Stimulated activated naive CD8-positive, alpha-beta T cell treated with anti-CD3 and anti-CD28 coated beads, Interleukin-15, amount 100 ng/mL, for 72 hours (primary cell): Measurements from ENCODE around the gene CDH4.
A peak's percentile ranks its signal among the peaks of the same experiment; 100 is the strongest.

Source experiments
- ATAC-seq: fragments of 150-1000 bp; cut with Tn5 transposase; 2 replicates; pipeline ENCODE4 v1.10.0; 2021; ENCODE audit warnings: mild to moderate bottlenecking, moderate library complexity
- DNase-seq, 2 donors: peaks; one replicate each; pipeline ENCODE4 v3.0.0; 2021 to 2022
- H3K27ac Mint-ChIP-seq, 2 donors: one replicate each; pipeline ENCODE4 v1.8.0; 2022; ENCODE audit warnings: mild to moderate bottlenecking in 2 of 2, mixed read lengths in 2 of 2, moderate library complexity in 2 of 2
- H3K27me3 Mint-ChIP-seq: one replicate; pipeline ENCODE4 v1.8.0; 2022; ENCODE audit warnings: mixed read lengths
- H3K4me1 Mint-ChIP-seq: one replicate; pipeline ENCODE4 v1.8.0; 2022; ENCODE audit warnings: mild to moderate bottlenecking, mixed read lengths
- H3K4me3 Mint-ChIP-seq, 2 donors: one replicate each; pipeline ENCODE4 v1.8.0; 2022; ENCODE audit warnings: mild to moderate bottlenecking in 2 of 2, mixed read lengths in 2 of 2, moderate library complexity in 1 of 2
- H3K9me3 Mint-ChIP-seq, 2 donors: one replicate each; pipeline ENCODE4 v1.8.0; 2022; ENCODE audit warnings: mixed read lengths in 2 of 2

CDH4 gene

GRCh38 chr20:61909821-61910220 lies 657.8 kb downstream of the CDH4 start:
- Mint-ChIP-seq H3K9me3 (no peaks in the 10 kb centered on the region), H3K4me1 (peaks cover 19% of the 10 kb centered on the region)
- ATAC-seq, result no peak

DNA sequence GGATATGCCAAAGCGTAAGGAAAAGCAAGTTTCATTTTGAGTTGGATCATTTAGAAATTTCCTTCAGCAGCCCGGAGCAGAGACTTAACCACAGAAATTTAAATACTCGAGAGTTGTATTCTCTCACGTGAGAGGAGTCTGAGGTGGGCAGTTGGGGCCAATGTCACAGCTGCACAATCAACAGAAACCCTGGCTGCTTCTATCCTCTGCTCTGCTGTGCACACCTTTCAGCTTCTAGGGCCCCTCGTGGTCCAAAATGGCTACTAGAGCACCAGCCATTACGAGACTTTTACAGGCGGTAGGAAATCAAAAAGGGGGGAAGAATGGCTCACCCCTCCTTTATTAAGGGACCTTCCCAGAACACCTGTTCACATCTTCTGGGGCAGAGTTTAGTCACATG lies 659.8 kb downstream of the CDH4 start:
- Mint-ChIP-seq H3K4me3 (no peak overlapping the region), H3K27me3 (peaks cover 16% of the 10 kb centered on the region), H3K4me1 (peaks cover 19% of the 10 kb centered on the region), H3K9me3 (no peaks in the 10 kb centered on the region), H3K27ac (no peak overlapping the region)
- ATAC-seq (no peak), DNase-seq (no peak)

More at GRCh38 chr20:61909821-61910220, 657.8 kb downstream of the CDH4 start:
- Mint-ChIP-seq H3K27ac (no peak overlapping the region), H3K4me3 (no peak overlapping the region), H3K27me3 (peaks cover 16% of the 10 kb centered on the region)
- no peak for DNase-seq

- Mint-ChIP-seq H3K27ac (no peak overlapping the region), H3K9me3 (no peaks in the 10 kb centered on the region), H3K4me3 (no peak overlapping the region), H3K4me1 (peaks cover 19% of the 10 kb centered on the region), H3K27me3 (peaks cover 16% of the 10 kb centered on the region)
- DNase-seq, result peak in 1 of 2 donors; percentile 49
- ATAC-seq, result peak; percentile 92
Measured at GRCh38 chr20:61912665-61913422, 660.8 kb downstream of the CDH4 start.

DNA sequence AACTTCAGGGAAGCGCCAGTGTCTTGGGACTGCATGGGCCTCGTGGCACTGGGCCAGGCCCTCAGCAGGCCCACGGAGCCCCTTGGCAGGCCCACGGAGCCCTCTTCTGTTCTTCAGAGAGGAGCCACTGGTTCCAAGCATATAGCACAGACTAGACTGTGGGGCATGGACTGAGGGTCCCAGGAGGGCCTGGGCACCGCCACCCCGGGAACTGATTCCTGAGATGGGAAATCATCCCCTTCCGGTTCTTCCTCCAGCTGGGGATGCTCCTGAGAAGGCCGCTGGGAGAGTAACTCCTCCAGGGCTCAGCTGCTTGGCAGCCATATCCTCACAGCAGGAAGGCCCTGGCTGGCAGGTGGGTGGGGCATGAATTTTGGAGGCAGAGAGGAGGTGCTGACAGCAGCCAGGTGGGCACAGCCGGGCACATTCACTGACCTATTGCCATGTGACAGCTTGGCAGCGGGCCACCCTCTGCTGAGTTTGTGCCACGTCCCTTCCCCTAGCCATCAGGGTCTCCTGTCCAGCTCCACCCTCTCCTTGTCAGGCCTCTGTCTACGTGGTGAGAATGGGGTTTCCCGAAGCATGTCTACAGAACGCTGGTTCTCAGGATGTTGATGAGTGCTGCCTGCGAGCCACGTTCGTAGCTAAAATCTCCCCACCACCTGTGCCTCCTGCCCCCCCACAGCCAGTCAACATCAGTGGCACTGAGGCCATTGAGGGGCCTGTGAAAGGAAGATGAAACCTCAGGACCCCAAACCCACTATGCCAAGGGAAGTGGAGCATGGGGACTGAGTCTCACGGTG lies 661.6 kb downstream of the CDH4 start:
- Mint-ChIP-seq H3K9me3 (no peaks in the 10 kb centered on the region), H3K27me3 (peaks cover 16% of the 10 kb centered on the region)
- peak; percentile 45 for ATAC-seq

DNA sequence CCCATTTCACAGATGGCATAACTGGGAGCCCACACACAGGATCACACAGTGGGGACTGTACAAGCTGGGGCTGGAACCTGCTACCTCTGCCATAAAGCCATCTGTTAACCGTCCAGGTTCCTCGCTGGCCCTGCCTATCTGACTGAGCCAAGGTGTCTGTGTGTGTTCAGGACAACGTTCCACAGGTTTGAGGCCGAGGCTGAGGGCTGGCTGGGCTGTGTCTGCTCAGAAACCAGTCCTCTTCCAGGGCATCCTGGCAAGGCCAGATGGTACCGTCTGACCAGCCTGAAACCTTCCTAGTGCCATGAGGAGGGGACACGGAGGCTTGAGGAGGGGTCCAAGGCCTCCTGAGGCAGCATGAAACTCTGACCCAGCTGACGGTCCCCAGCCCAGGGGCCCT lies 663.0 kb downstream of the CDH4 start:
- Mint-ChIP-seq H3K27me3 (peaks cover 16% of the 10 kb centered on the region), H3K4me1 (peaks cover 19% of the 10 kb centered on the region), H3K9me3 (no peaks in the 10 kb centered on the region), H3K27ac (no peak overlapping the region), H3K4me3 (no peak overlapping the region)
- DNase-seq, result no peak
- ATAC-seq, result no peak

More for the DNA sequence above, 661.6 kb downstream of the CDH4 start:
- H3K4me1 Mint-ChIP-seq, result peaks cover 19% of the 10 kb centered on the region
- no peak overlapping the region for H3K4me3 Mint-ChIP-seq
- H3K27ac Mint-ChIP-seq, result no peak overlapping the region
- DNase-seq, result no peak

DNA sequence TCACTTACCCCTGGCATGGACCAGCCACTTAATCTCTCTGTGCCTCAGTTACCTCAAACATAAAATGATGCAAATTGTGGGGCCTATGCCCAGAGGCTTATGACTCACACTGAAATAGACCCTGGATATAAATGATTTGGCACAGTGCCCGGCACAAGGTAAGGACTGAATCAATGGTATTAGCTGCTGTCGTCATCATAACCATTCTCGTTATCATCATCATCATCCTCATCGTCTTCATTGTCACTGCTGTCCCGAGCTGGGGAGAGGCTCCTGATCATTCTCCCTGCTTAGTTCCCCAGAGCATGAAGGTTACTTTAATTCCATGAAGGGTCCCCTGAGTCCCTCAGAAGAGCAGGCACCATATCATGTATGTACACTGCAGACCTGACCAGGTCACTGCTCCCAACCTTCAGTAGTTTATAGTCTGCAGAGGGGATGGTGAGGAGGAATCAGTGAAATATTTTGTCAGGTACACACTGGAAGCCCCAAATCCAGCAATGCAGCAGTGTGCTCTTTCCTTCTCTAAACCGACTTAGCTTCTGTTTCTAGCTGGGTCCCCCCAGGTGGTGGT lies 664.3 kb downstream of the CDH4 start:
- peaks cover 19% of the 10 kb centered on the region for H3K4me1 Mint-ChIP-seq
- peaks cover 16% of the 10 kb centered on the region for H3K27me3 Mint-ChIP-seq
- H3K27ac Mint-ChIP-seq, result no peak overlapping the region
- H3K9me3 Mint-ChIP-seq, result no peaks in the 10 kb centered on the region
- no peak for ATAC-seq
- no peak for DNase-seq
- no peak overlapping the region for H3K4me3 Mint-ChIP-seq

GRCh38 chr20:61917474-61918145 lies 665.5 kb downstream of the CDH4 start:
- no peak overlapping the region for H3K27ac Mint-ChIP-seq
- ATAC-seq (no peak), DNase-seq (no peak)
- no peaks in the 10 kb centered on the region for H3K9me3 Mint-ChIP-seq
- H3K27me3 Mint-ChIP-seq, result peaks cover 14% of the 10 kb centered on the region
- H3K4me3 Mint-ChIP-seq, result no peak overlapping the region
- H3K4me1 Mint-ChIP-seq, result peaks cover 16% of the 10 kb centered on the region

- Mint-ChIP-seq H3K4me1 (peaks cover 9% of the 10 kb centered on the region), H3K27ac (no peak overlapping the region), H3K4me3 (no peak overlapping the region), H3K27me3 (peaks cover 8% of the 10 kb centered on the region), H3K9me3 (no peaks in the 10 kb centered on the region)
- DNase-seq, result no peak
- no peak for ATAC-seq
Measured at GRCh38 chr20:61918548-61918947, 666.5 kb downstream of the CDH4 start.

- no peak for ATAC-seq
- peaks cover 3% of the 10 kb centered on the region for H3K4me1 Mint-ChIP-seq
- DNase-seq, result no peak
- H3K27me3 Mint-ChIP-seq, result peaks cover 5% of the 10 kb centered on the region
- no peak overlapping the region for H3K4me3 Mint-ChIP-seq
- no peaks in the 10 kb centered on the region for H3K9me3 Mint-ChIP-seq
- no peak overlapping the region for H3K27ac Mint-ChIP-seq
Measured at GRCh38 chr20:61919239-61919638, 667.2 kb downstream of the CDH4 start.

GRCh38 chr20:61919675-61920365 lies 667.8 kb downstream of the CDH4 start:
- Mint-ChIP-seq H3K27ac (no peak overlapping the region), H3K27me3 (no peaks in the 10 kb centered on the region), H3K9me3 (no peaks in the 10 kb centered on the region), H3K4me3 (no peak overlapping the region), H3K4me1 (no peaks in the 10 kb centered on the region)
- DNase-seq (no peak), ATAC-seq (no peak)

DNA sequence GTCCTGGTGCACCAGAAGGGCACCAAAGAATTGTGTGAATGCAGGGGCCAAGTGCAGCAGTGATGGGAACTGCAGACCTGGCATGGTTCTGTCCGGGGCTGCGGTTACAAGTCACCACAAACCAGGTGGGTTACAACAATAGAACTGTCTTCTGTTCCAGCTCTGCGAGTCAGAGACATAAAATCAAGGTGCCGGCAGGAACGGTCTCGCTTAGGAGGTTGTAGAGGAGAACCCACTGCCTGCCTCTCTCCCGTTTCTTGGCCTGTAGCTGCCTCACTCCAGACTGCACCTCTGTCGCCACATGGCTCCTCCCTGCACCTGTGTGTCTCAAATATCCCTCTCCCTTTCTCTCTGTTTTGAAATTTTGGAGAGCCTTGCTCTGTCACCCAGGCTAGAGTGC lies 670.4 kb downstream of the CDH4 start:
- Mint-ChIP-seq H3K9me3 (no peaks in the 10 kb centered on the region), H3K27me3 (no peaks in the 10 kb centered on the region), H3K4me1 (no peaks in the 10 kb centered on the region), H3K4me3 (no peak overlapping the region), H3K27ac (no peak overlapping the region)
- no peak for DNase-seq
- ATAC-seq, result no peak

- Mint-ChIP-seq H3K27ac (no peak overlapping the region), H3K27me3 (no peaks in the 10 kb centered on the region), H3K4me3 (no peak overlapping the region), H3K4me1 (no peaks in the 10 kb centered on the region), H3K9me3 (no peaks in the 10 kb centered on the region)
- ATAC-seq (no peak), DNase-seq (no peak)
Measured at GRCh38 chr20:61922936-61923335, 670.9 kb downstream of the CDH4 start.

- DNase-seq, result no peak
- Mint-ChIP-seq H3K4me1 (no peaks in the 10 kb centered on the region), H3K9me3 (no peaks in the 10 kb centered on the region), H3K27ac (no peak overlapping the region), H3K4me3 (no peak overlapping the region), H3K27me3 (no peaks in the 10 kb centered on the region)
- ATAC-seq, result no peak
Measured at GRCh38 chr20:61923371-61924166, 671.5 kb downstream of the CDH4 start.

DNA sequence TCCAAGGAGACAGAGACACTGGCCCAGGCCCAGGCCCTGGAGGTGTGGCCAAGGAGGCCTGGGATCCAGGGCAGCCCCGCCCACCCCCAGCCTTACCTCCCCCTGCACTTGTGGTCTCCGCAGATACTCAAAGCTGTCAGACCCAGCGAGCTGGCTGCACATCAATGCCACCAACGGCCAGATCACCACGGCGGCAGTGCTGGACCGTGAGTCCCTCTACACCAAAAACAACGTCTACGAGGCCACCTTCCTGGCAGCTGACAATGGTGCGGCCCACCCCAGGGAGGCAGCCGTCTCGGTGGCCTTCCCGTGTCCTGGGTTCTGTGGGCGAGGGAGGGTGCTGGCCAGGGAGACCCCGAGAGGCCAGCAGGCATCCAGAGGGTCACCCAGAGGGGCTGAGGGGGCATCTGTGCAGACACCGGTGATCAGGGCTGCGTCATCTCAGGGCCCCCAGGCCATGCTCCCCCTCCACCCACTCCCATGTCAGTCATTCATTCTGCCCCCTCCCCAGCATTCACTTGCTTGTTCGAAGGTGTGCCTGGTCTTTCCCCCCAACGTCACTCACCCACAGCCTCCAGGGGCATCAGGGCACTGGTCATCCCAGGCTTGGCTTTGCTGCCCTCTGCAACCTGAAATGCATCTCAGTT lies 672.3 kb downstream of the CDH4 start:
- no peak for ATAC-seq
- no peaks in the 10 kb centered on the region for H3K27me3 Mint-ChIP-seq
- DNase-seq, result no peak

More for the DNA sequence above, 672.3 kb downstream of the CDH4 start:
- Mint-ChIP-seq H3K27ac (peak overlapping the region in 1 of 2 donors; percentile 17), H3K4me1 (no peaks in the 10 kb centered on the region), H3K9me3 (no peaks in the 10 kb centered on the region), H3K4me3 (no peak overlapping the region)
